H1 (cell line): ENCODE measurements around the gene RARRES1. TPM values are rescaled to one million over a fixed set of nuclear protein-coding genes. Genes with fewer than 3 reads are reported as not detected.

Experiments
- ASH2L ChIP-seq: fragments of 200-600, 300-600 bp; sonication (generic); IDR thresholded peaks from one replicate; pipeline ENCODE4 v1.7.1; 2017; ENCODE audit warnings: low read length
- ATF2 ChIP-seq: IDR thresholded peaks from 2 replicates; pipeline ENCODE4 v1.6.1; 2012; ENCODE audit warnings: low read length, inconsistent platforms
- BCL11A ChIP-seq, 2 experiments: IDR thresholded peaks; one replicate each; pipeline ENCODE4 v1.6.1; 2011; ENCODE audit warnings: low read depth in 2 of 2, low read length in 2 of 2, mild to moderate bottlenecking in 2 of 2
- CBX8 ChIP-seq: fragments of 300-800, 300-1000 bp; sonication (generic); IDR thresholded peaks from 2 replicates; pipeline ENCODE4 v1.7.1; 2016; ENCODE audit warnings: low read depth, low read length, borderline replicate concordance
- CHD1 ChIP-seq: IDR thresholded peaks from 2 replicates; pipeline ENCODE4 v1.6.1; 2012; ENCODE audit warnings: low read depth, low read length, improper control_type of control experiment
- GABPA ChIP-seq: IDR thresholded peaks from 2 replicates; pipeline ENCODE4 v1.6.1; 2011; ENCODE audit warnings: mild to moderate bottlenecking, low read length, moderate library complexity, borderline replicate concordance; ENCODE audit not compliant: insufficient read depth
- HDAC6 ChIP-seq: IDR thresholded peaks from one replicate; pipeline ENCODE4 v1.7.1; 2012; ENCODE audit warnings: low read depth, mild to moderate bottlenecking, inconsistent platforms, low read length, moderate library complexity
- SP2 ChIP-seq: IDR thresholded peaks from 2 replicates; pipeline ENCODE4 v1.6.1; 2012; ENCODE audit warnings: mild to moderate bottlenecking, low read length, inconsistent platforms
- TBP ChIP-seq: IDR thresholded peaks from 2 replicates; pipeline ENCODE4 v1.6.1; 2011; ENCODE audit warnings: low read depth, low read length, improper control_type of control experiment
- polyA plus RNA-seq, 7 experiments: library from polyadenylated mRNA; depleted of rRNA in 3 of 7; stranded (reverse) in 5 of 7; unstranded in 2 of 7; fragments of >200 nt in 5 of 7; fragments of 200-250 nt in 2 of 7; gene quantifications; 1 replicate in 5 of 7; 2 replicates in 1 of 7; 4 replicates in 1 of 7; pipeline versions ENCODE4 v1.2.1 to v1.2.3, GENCODE V29; 2011 to 2013; ENCODE audit warnings: missing spikeins in 2 of 7, mixed read lengths in 2 of 7
- total RNA-seq: library from RNA; stranded (reverse); fragmentation: NEBNext Ultra II Directional; extraction: Animal tissue kit (Norgen Biotek cat#: 25700); gene quantifications from 2 replicates; pipeline ENCODE4 v1.2.1, GENCODE V29; 2021

The RARRES1 gene
- total and polyA plus RNA-seq, 2 of the 8 experiments (the other 6 are each of a cell fraction or from before 2014, with no cell fraction given): 0.26 to 0.71 TPM

GRCh38 chr3:158701420-158702065, 30.7 kb downstream of the RARRES1 start (continued):
- TF ChIP-seq CBX8 (no peak), HDAC6 (no peak), ASH2L (no peak), TBP (no peak), CHD1 (no peak), ATF2 (no peak), BCL11A (IDR thresholded peaks at IDR 0.05; ENCODE audit: low read depth in 2 of 2, low read length in 2 of 2) (no peak), GABPA (no peak), SP2 (no peak)
- TF ChIP-seq, all 59 proteins: peak for 0
